GM18519 (cell line): ENCODE data around the gene MCAT.
"Not testable (repeated sequence)": the region's sequence is repeated elsewhere in the genome, so short reads cannot be mapped to it uniquely, and the experiment has no call there.

Source experiments
- ATAC-seq: cut with Tn5 transposase; IDR thresholded peaks from one replicate; pipeline ENCODE4 v1.9.1; 2021; ENCODE audit warnings: mild to moderate bottlenecking, moderate library complexity; ENCODE audit not compliant: unreplicated experiment, low FRiP score

The MCAT gene

GRCh38 chr22:43129426-43130425 is 13.5 kb downstream of the MCAT start:
- ATAC-seq, result no peak

GRCh38 chr22:43128928-43129424 is 14.2 kb downstream of the MCAT start:
- ATAC-seq, result no peak

GRCh38 chr22:43128116-43128515 is 15.1 kb downstream of the MCAT start:
- no peak for ATAC-seq

- ATAC-seq, result no peak
Observed at GRCh38 chr22:43127166-43127908, 15.9 kb downstream of the MCAT start.

GRCh38 chr22:43126501-43127165 is 16.6 kb downstream of the MCAT start:
- ATAC-seq, result no peak

GRCh38 chr22:43118953-43119458 is 24.2 kb downstream of the MCAT start:
- peak; percentile 38 for ATAC-seq

- no peak for ATAC-seq
Observed at GRCh38 chr22:43118024-43118849, 25.0 kb downstream of the MCAT start.

- ATAC-seq, result no peak
Observed at GRCh38 chr22:43116932-43117331, 26.3 kb downstream of the MCAT start.

- ATAC-seq, result no peak
Observed at GRCh38 chr22:43114958-43115357, 28.2 kb downstream of the MCAT start.

- ATAC-seq, result no peak
Observed at GRCh38 chr22:43113526-43114251, 29.5 kb downstream of the MCAT start.

GRCh38 chr22:43110927-43111623 is 32.1 kb downstream of the MCAT start:
- ATAC-seq, result no peak

- ATAC-seq, result no peak
Observed at GRCh38 chr22:43110444-43110926, 32.7 kb downstream of the MCAT start, which contains the start of gene BIK. Gene BIK, plus strand, starts transcription at chr22:43110750. Its CDS starts 13,273 bp downstream, at chr22:43124023.

GRCh38 chr22:43109921-43110443 is 33.2 kb downstream of the MCAT start:
- no peak for ATAC-seq

GRCh38 chr22:43109511-43109910 is 33.7 kb downstream of the MCAT start:
- no peak for ATAC-seq

- ATAC-seq, result no peak
Observed at GRCh38 chr22:43106302-43106701, 36.9 kb downstream of the MCAT start.

- not testable (repeated sequence) for ATAC-seq
Observed at GRCh38 chr22:43104950-43105349, 38.2 kb downstream of the MCAT start.

- not testable (repeated sequence) for ATAC-seq
Observed at GRCh38 chr22:43104056-43104625, 39.1 kb downstream of the MCAT start.
